Vagina (tissue), 2 donors: ENCODE data around the gene CCL19. TPM values are rescaled to one million over a fixed set of nuclear protein-coding genes. Genes with fewer than 3 reads are reported as not detected.

ENCODE experiments used
- DNase-seq, 2 donors: peaks; one replicate each; pipeline ENCODE4 v3.0.0-alpha.2; 2017; ENCODE audit errors: extremely low spot score in 2 of 2
- H3K27ac ChIP-seq: fragments of 200-600 bp; sonication (generic); one replicate; pipeline ENCODE4 v1.5.1; 2019
- H3K27me3 ChIP-seq: fragments of 200-600 bp; sonication (generic); one replicate; pipeline ENCODE4 v1.5.1; 2019
- H3K36me3 ChIP-seq, 2 donors: fragments of 200-600 bp; sonication (generic); one replicate each; pipeline ENCODE4 v1.5.1; 2017 to 2019
- H3K4me1 ChIP-seq: fragments of 200-600 bp; sonication (generic); one replicate; pipeline ENCODE4 v1.5.1; 2019
- H3K4me3 ChIP-seq, 2 donors: fragments of 200-600 bp; sonication (generic); 1 replicate in 1 of 2; 2 replicates in 1 of 2; pipeline ENCODE4 v1.5.1; 2016 to 2019
- H3K9me3 ChIP-seq: fragments of 200-600 bp; sonication (generic); one replicate; pipeline ENCODE4 v1.5.1; 2019
- CTCF ChIP-seq, 3 experiments: fragments of 450-650 bp in 2 of 3; fragments of 200-600 bp in 1 of 3; sonication (generic) in 1 of 3; IDR thresholded peaks; one replicate each; pipeline ENCODE4 v1.5.1; 2017 to 2019; ENCODE audit warnings: antibody characterized with exemption in 3 of 3, mild to moderate bottlenecking in 2 of 3, moderate library complexity in 2 of 3
- POLR2A ChIP-seq, 2 donors: fragments of 450-650 bp; IDR thresholded peaks; one replicate each; pipeline ENCODE4 v1.6.1; 2017; ENCODE audit warnings: antibody characterized with exemption in 2 of 2, mild to moderate bottlenecking in 2 of 2, moderate library complexity in 2 of 2
- POLR2AphosphoS5 ChIP-seq, 2 donors: sonication (generic); formaldehyde crosslinking; IDR thresholded peaks; one replicate each; pipeline ENCODE4 v1.9.0; 2017; ENCODE audit warnings: antibody characterized with exemption in 2 of 2, mild to moderate bottlenecking in 2 of 2, low read depth in 1 of 2; ENCODE audit not compliant: insufficient read depth in 1 of 2
- intact Hi-C: fragments of 100-400 bp; cut with DNase I; formaldehyde crosslinking; loops from one replicate; pipeline ENCODE4 v1.15.1; 2023
- total RNA-seq: library from RNA; depleted of rRNA; stranded (reverse); fragments of >200 nt; gene quantifications from one replicate; pipeline ENCODE4 v1.2.3, GENCODE V29; 2016

CCL19 gene
- total RNA-seq, 1 donor from 2014 or later = 3.7 TPM

GRCh38 chr9:34709196-34709978 lies 18.3 kb upstream of the CCL19 start:
- Histone ChIP-seq H3K27me3 (no peaks in the 10 kb centered on the region), H3K36me3 (no peaks in the 10 kb centered on the region), H3K27ac (no peak overlapping the region), H3K4me3 (no peak overlapping the region), H3K4me1 (peaks cover 4% of the 10 kb centered on the region), H3K9me3 (no peaks in the 10 kb centered on the region)
- no peak for DNase-seq
- TF ChIP-seq POLR2AphosphoS5 (IDR thresholded peaks at IDR 0.05; ENCODE audit: insufficient read depth in 1 of 2, low read depth in 1 of 2) (no peak), POLR2A (IDR thresholded peaks at IDR 0.05) (no peak), CTCF (IDR thresholded peaks at IDR 0.05) (no peak)
- intact Hi-C loops = no loop called here

DNA sequence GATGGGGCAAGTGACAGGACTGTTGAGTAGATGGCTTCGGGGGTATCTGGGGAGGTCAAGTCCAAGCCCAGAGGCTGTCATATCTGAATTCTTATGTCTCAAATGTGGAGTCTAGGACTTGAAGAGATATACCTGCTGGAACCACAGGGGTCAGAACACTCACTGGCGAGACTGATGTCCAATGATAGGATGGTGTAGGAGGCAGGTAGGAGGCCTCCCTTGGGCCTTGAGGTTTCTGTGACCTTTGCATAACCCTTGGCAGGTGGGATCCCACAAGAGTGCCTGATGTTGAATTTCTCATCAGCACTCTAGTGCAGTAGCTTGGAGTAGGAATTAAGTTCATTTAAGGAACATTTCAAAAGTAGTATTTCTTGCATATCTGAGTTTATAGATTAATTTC lies 16.1 kb upstream of the CCL19 start:
- no peak overlapping the region for H3K27ac ChIP-seq
- H3K27me3 ChIP-seq = no peaks in the 10 kb centered on the region
- TF ChIP-seq CTCF (IDR thresholded peaks at IDR 0.05) (no peak), POLR2AphosphoS5 (IDR thresholded peaks at IDR 0.05; ENCODE audit: insufficient read depth in 1 of 2, low read depth in 1 of 2) (no peak), POLR2A (IDR thresholded peaks at IDR 0.05) (no peak)
- H3K4me1 ChIP-seq = peaks cover 4% of the 10 kb centered on the region
- no peak for DNase-seq
- H3K9me3 ChIP-seq = no peaks in the 10 kb centered on the region
- intact Hi-C loops = no loop called here
- H3K36me3 ChIP-seq = no peaks in the 10 kb centered on the region
- no peak overlapping the region for H3K4me3 ChIP-seq

DNA sequence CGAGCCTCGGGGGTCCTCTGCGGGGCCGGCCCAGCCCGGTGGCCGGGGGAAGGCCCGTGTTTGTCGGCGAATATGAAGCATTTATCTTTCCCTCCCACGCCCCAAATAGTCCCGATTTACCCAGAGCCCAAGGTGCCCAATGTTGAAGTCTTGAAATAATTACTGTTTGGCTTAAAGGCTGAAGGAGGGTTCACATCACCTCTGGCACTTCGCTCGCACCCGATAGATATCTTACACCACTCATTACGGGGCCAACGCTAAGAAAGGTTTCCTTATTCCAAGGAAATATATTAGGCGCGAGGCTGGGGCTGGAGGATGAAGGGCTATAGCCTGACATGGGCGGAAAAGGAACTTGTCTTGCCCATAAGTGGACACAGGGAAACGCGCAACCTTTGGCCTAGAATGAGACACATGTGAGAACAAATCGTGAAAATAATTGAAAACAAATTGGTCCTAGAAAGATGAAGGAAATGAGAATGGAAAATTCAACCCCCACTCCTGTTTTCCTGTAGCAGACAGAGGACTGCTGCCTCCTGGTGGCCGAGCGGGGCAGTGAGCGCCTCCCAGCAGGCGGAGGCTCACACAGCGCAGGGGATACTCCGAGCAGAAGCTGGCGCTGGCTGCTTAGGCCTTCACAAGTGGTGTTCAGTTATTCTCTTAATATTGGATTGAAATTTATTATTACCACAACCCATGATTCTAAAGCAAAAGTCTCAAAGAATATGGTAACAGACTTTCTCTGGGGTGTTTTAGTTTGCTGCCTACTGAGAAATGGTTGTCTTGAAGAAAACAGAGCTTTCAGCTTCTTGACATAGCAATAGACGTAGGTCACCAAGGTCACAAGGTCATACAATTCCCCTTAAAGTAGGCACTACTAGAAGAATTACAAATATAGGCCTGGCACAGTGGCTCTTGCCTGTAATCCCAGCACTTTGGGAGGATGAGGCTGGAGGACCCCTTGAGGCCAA lies 11.0 kb upstream of the CCL19 start:
- Histone ChIP-seq H3K27me3 (no peaks in the 10 kb centered on the region), H3K4me1 (peaks cover 8% of the 10 kb centered on the region), H3K4me3 (peak overlapping the region; percentile 60 to 75), H3K36me3 (no peaks in the 10 kb centered on the region), H3K9me3 (no peaks in the 10 kb centered on the region), H3K27ac (peak overlapping the region; percentile 88)
- no peak for DNase-seq
- TF ChIP-seq CTCF (IDR thresholded peaks at IDR 0.05) (peak; percentile 92 to 96 (median 95)), POLR2AphosphoS5 (IDR thresholded peaks at IDR 0.05; ENCODE audit: insufficient read depth in 1 of 2, low read depth in 1 of 2) (peak; percentile 53 to 80), POLR2A (IDR thresholded peaks at IDR 0.05) (no peak)
- intact Hi-C loops = no loop called here

DNA sequence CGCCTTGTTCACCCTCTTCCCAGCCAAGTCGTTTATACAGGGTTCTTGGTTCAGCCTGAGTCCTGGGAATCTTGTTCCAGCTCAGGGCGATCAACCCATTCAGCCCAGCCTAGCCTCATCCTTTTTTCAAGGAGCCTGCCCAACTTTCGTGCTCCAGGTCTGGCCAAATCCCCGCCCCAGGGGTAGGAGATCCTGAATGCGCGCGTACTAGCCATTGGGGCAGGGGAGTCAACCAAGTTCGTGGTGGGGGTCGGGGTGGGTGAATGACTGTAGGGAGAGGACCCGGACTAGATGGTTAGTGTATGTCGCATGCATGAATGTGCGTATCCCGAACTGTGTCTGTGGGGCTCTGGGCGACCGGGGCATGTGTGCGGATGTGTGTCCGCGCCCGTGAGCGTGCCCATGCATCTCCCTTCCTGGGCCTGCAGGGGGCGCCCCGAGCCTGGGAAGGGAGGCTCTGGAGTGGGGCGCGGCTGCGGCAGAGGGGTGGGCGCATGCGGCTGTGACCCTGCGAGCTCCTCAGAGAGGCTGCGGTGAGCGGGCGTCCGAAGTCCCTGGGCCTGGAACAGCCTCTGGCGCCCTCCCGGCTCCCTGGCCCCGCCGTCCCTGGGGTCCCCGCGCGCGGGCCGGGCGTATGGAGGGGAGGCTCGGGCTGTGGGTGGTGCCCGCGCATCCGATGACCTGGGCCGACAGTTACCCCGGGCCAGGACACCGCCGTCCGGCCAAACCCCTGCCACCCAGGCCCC lies 10.1 kb upstream of the CCL19 start:
- TF ChIP-seq CTCF (IDR thresholded peaks at IDR 0.05) = peak; percentile 73 to 94 (median 80)
- no peak for TF ChIP-seq POLR2A (IDR thresholded peaks at IDR 0.05)
- TF ChIP-seq POLR2AphosphoS5 (IDR thresholded peaks at IDR 0.05; ENCODE audit: insufficient read depth in 1 of 2, low read depth in 1 of 2) = peak in 1 of 2 donors; percentile 57
- Histone ChIP-seq H3K27me3 (no peaks in the 10 kb centered on the region), H3K4me1 (peaks cover 8% of the 10 kb centered on the region), H3K4me3 (peak overlapping the region; percentile 60 to 75), H3K27ac (peak overlapping the region; percentile 88), H3K9me3 (no peaks in the 10 kb centered on the region), H3K36me3 (no peaks in the 10 kb centered on the region)
- intact Hi-C loops = no loop called here
- no peak for DNase-seq
